ENCODE data around the gene RGS10. TPM values are rescaled to one million over a fixed set of nuclear protein-coding genes. Genes with fewer than 3 reads are reported as not detected.

RGS10 gene
- total RNA-seq, 1 experiment from 2014 or later = 10.6 TPM

GRCh38 chr10:119546009-119546408 is 3.5 kb upstream of the RGS10 start:
- H3K14ac ChIP-seq (ENCODE audit: insufficient read depth, low read length) = no peak overlapping the region
- peaks cover 57% of the 10 kb centered on the region for H3K27me3 Mint-ChIP-seq (ENCODE audit: low read depth)
- no peak overlapping the region for H3K9ac ChIP-seq (ENCODE audit: extremely low read depth, insufficient read length, low read length)
- H3K27ac ChIP-seq (ENCODE audit: insufficient read length, low read depth, low read length) = no peak overlapping the region
- H2BK15ac ChIP-seq (ENCODE audit: low read depth, low read length) = no peak overlapping the region
- no peak overlapping the region for H2AFZ ChIP-seq (ENCODE audit: low read length)
- no peak overlapping the region for H3K23ac ChIP-seq (ENCODE audit: insufficient read length, low read depth, low read length)
- no CpG with 5 or more reads among the region's 3 CpGs for WGBS (ENCODE audit: extremely low coverage, insufficient read length, low lambda C conversion rate)
- H3K4me2 ChIP-seq (ENCODE audit: insufficient read depth, insufficient read length, low read length) = no peak overlapping the region
- no peak overlapping the region for H3K56ac ChIP-seq (ENCODE audit: insufficient read length, low read depth, low read length)
- H4K5ac ChIP-seq (ENCODE audit: insufficient read length, low read depth, low read length) = no peak overlapping the region
- H3K4me1 ChIP-seq (ENCODE audit: insufficient read depth, low read length) = peaks cover 3% of the 10 kb centered on the region; the same call in 1 of the 2 replicates
- H3K79me1 ChIP-seq (ENCODE audit: insufficient read depth, low read depth, low read length, poor library complexity, severe bottlenecking) = no peaks in the 10 kb centered on the region
- no peaks in the 10 kb centered on the region for H3K79me2 ChIP-seq (ENCODE audit: insufficient read depth, low read length)
- no peak overlapping the region for H4K8ac ChIP-seq (replicated peaks; ENCODE audit: insufficient read length, low read depth, low read length)
- no peak overlapping the region for H3K27ac Mint-ChIP-seq
- H3K18ac ChIP-seq (ENCODE audit: insufficient read length, low read depth, low read length) = no peak overlapping the region
- TF ChIP-seq CTCF (conservative IDR thresholded peaks at IDR 0.05) = no peak
- DNase-seq = no peak
- H4K91ac ChIP-seq (ENCODE audit: insufficient read length, low read depth, low read length) = no peak overlapping the region
- no peak overlapping the region for H2AK5ac ChIP-seq (ENCODE audit: insufficient read length, low read length)
- H4K20me1 ChIP-seq (ENCODE audit: control insufficient read depth, insufficient read depth, insufficient read length) = no peaks in the 10 kb centered on the region
- peaks cover 17% of the 10 kb centered on the region; the same call in 1 of the 2 replicates for H3K27me3 ChIP-seq (ENCODE audit: insufficient read depth, low read length)
- H3K23me2 ChIP-seq (ENCODE audit: insufficient read length, low read depth, low read length, poor library complexity, severe bottlenecking) = peaks cover 20% of the 10 kb centered on the region
- H3T11ph ChIP-seq (ENCODE audit: low read length) = no peak overlapping the region
- no peak overlapping the region for H2BK12ac ChIP-seq (ENCODE audit: insufficient read length, low read depth, low read length)
- H2BK20ac ChIP-seq (ENCODE audit: low read depth, low read length, poor library complexity, severe bottlenecking) = no peak overlapping the region
- H3K4ac ChIP-seq (ENCODE audit: low read depth, low read length) = no peak overlapping the region
- H2BK5ac ChIP-seq (ENCODE audit: insufficient read length, low read length) = no peak overlapping the region
- no peaks in the 10 kb centered on the region; a peak in 2 of 5 replicates for H3K9me3 Mint-ChIP-seq
- H2BK120ac ChIP-seq (ENCODE audit: low read depth, low read length, poor library complexity, severe bottlenecking) = no peak overlapping the region
- no peaks in the 10 kb centered on the region; a peak in 1 of 7 replicates for H3K36me3 Mint-ChIP-seq (ENCODE audit: insufficient read depth in 1 of 3, low read depth in 3 of 3)
- no peaks in the 10 kb centered on the region for H3K9me3 ChIP-seq (ENCODE audit: control insufficient read depth, low read depth, low read length)
- no peak overlapping the region for H3K4me3 Mint-ChIP-seq
- peaks cover 12 to 27% of the 10 kb centered on the region in 2 experiments for H3K4me1 Mint-ChIP-seq
